GM21786 (cell line): ENCODE measurements around the gene LIN37.
"Not testable (repeated sequence)": the region's sequence is repeated elsewhere in the genome, so short reads cannot be mapped to it uniquely, and the experiment has no call there.

Source experiments
- ATAC-seq: cut with Tn5 transposase; IDR thresholded peaks from one replicate; pipeline ENCODE4 v1.9.1; 2021; ENCODE audit not compliant: unreplicated experiment

Gene LIN37

GRCh38 chr19:35772362-35772761 is 24.0 kb downstream of the LIN37 start:
- ATAC-seq, result not testable (repeated sequence)

DNA sequence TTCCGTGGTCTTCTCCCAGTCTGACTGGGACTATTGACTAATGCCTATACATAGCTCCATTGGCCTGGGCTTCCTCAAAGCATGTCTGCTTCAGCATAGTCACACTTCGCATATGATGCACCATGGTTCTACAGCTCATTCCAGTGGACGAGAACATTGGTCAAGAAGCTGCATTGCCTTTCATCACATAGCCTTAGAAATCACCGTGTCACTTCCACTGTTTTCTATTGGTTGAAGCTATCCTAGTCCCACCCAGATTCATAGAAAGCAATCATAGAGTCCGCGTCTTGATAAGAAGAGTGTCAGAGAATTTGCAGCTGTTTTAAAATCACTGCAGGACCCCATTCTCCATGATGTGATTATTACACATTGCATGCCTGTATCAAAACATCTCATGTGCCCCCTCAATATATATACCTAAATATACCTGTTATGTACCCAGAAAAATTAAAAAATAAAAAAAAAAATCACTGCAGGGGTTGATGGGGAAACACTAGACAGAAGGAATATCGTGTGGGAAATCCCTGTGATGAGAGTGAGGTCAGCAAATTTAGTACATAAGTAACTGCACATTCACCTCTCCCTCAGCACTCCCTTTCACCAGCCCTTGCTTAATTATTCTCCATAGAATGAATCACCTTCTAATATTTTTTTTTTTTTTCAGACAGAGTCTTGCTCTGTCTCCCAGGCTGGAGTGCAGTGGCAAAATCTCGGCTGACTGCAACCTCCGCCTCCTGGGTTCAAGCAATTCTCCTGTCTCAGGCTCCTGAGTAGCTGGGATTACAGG is 24.8 kb downstream of the LIN37 start:
- ATAC-seq, result no peak

DNA sequence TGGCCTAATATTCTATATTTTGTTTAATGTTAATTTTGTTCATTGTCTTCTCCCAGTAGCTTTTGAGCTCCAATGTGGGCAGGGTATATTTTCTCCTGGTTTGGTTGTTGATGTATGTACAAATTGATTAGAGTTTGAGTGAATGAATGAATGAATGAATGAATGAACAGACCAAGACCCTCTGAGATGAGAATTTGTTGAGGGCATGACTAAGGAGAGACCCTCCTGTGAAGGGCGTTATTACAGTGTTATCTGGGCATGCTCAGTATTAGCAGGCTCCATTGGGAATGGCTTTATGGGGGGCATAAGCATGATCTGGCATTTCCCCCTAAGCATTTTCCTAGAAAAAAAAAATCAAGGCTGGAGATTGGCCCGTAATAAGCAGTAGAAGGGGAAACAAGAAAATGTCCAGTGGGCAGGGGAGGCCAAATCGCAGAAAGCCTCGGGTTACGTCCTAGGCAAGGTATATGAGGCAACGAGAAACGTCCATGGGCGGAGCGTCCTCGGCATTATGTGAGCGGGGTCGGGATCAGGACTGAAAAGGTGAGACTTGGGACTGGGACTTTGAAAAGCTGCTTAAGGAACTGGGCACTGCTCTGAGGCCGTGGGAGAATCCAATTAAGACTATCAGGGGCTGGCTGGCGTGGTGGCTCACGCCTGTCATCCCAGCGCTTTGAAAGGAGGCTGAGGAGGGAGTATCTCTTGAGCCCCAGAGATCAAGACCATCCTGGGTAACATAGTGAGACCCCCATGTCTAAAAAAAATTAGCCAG is 26.1 kb downstream of the LIN37 start:
- ATAC-seq, result no peak

DNA sequence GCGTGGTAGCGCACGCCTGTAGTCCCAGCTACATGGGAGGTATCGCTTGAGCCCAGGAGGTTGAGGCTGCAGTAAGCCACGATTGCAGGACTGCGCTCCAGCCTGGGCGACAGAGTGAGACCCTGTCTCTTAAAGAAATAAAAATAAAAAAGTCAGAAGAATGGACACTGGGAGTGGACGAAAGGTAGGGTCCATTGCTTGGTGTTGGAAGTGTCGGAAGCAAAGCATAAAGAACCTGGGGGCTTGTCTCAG is 26.6 kb downstream of the LIN37 start:
- no peak for ATAC-seq

DNA sequence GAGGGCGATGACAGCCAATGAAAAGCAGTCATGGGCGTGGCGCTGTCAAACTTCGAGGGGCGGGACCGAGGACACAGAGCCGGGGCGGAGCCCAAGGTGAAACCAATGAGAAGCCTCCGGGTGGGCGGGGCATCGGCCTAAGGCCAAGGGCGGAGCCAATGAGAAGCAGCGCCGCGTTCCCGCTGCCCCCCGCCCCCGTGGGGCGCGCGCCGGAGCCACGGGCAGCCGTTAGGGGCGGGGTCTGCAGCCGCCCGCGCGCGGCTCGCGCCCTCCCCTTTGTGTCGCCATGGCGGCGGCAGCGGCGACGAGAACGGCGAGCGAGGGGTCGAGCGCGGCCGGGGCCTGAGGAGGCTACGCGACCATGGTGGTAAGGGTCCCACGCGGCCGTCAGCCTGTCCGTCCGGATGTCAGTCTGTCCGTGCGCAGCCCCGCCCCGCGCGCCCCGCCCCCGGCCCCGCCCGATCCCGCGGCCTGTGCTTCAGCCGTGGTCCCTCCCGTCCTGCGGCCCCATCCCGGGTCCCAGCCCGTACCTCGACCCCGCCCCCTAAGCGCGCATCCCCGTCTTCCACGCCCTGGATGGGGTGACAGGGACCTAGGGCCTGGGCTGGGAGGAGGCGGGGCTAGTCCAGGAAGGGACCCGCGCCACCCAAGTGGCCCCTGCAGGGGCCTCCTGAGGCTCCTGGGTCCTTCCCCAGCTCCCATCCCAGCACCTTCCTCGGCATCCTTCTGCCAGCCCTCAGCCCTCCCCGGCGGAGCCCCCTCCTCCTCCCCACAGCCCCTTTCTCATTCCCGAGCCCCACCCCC is 27.1 kb downstream of the LIN37 start, which contains the start of gene ARHGAP33:
ARHGAP33 (plus strand) TSS at position 267 of the 804 bp plus-strand sequence; CDS start at position 362, 95 bp downstream.
- peak; percentile 94 for ATAC-seq

DNA sequence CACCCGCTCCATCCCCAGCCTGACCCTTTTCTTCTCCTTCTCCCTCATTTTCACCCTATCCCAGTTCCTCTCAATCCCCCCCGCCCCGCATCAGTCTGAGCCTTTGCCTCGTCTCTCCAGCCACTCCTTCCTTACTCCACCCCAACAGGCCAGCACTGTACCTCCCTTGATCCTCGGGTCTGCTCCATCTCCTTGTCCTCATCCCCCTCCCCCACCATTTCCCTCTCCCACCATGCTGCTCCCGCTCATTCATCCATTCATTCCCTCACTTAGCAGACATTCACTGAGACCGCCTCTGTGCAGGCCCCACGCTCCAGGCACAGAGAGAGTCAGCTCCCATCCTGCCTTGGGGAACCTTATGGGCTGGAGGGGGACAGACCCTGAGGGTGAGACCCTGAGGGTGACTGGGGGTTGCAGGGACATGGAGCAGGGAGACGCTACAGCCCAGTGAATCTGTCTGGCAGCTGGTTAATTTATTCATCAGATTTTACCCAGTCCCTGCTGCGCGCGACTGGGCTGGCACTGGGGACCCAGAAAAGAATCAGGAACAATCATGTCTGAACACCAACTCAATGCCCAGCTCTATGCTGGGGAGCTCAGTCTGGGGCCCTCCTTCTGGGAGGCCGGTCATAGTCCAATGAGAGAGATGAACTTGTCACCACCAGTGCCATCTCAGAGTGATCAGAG is 27.9 kb downstream of the LIN37 start:
- ATAC-seq, result no peak

DNA sequence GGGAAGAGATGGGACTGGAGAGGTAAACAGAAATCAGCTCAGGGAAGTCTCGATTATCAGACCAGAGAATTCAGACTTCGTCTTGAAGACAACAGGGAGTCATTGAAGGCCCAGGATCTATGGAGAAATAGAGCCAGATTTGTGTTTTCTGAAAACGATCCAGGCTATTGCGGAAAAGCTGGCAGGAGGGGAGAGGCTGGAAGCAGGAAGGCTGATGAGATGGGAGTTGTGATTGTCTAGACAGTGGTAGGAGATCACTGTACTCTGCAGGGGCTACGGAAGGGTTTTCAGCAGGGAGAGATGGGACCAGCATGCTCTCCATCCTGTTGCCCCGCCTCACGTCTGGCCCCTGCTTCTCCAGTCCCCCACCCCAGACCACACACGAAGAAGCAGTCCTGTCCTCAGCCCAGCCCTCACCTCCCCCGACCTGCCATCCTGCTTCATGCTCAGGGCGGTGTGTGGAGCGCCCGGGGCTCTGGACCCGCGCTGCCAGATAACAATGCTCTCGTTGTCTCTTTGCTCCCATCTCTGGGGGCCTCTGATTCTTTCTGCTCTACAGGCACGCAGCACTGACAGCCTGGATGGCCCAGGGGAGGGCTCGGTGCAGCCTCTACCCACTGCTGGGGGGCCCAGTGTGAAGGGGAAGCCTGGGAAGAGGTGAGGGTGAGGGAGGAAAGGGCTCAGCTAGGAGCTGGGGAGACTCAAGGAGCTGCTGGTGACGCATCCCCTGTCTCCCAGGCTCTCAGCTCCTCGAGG is 28.9 kb downstream of the LIN37 start:
- ATAC-seq, result no peak

DNA sequence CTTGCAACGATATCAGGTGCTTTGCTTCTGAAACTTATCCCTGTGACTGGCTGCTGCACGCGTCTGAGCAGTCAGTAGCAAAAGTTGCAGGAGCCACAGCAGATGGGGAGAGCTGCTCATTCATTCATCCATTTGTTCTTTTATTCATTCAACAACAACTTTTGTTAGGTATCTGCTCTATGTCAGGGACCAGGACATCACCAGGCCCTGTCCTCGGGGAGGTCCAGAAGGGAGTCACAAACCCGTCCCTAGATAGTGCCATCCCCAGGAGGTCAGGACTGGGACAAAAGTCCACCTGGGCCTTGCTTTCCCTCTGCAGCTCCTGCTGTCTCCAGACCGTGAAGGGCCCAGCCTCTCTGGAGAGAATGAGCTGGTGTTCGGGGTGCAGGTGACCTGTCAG is 29.6 kb downstream of the LIN37 start:
- ATAC-seq, result no peak

DNA sequence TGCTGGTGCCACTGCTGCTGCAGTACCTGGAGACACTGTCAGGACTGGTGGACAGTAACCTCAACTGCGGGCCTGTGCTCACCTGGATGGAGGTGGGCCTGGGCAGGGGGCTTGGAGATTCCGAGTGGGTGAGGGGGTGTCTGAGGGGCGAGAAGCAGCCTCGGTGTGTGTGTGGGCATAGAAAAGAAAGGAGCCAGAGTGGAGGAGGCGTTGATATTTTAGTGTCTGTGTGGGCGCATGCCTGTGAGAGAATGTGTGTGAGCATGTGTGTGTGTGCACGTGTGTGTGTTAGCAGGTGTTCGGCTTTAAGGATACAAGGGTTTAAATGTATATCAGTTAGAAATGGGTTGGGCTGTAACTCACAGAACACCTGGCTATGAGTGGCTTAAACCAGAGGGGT is 30.7 kb downstream of the LIN37 start:
- no peak for ATAC-seq

DNA sequence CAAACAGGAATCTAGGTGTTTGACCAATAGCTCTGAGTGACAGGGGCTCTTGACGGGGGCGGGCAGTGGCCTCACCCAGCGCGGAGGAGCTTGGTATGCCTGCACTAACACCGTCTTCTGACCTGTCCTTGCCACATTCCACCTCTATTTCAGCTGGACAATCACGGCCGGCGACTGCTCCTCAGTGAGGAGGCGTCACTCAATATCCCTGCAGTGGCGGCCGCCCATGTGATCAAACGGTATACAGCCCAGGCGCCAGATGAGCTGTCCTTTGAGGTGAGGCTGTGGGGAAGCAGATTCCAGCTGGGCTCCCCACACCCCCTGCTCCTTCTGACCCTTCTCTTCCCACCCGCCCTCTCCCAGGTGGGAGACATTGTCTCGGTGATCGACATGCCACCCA is 31.7 kb downstream of the LIN37 start:
- ATAC-seq, result no peak

GRCh38 chr19:35780717-35781116 is 32.3 kb downstream of the LIN37 start:
- ATAC-seq, result no peak

GRCh38 chr19:35781650-35782049 is 33.3 kb downstream of the LIN37 start:
- no peak for ATAC-seq

- ATAC-seq, result no peak
Measured at GRCh38 chr19:35782589-35782988, 34.2 kb downstream of the LIN37 start.

DNA sequence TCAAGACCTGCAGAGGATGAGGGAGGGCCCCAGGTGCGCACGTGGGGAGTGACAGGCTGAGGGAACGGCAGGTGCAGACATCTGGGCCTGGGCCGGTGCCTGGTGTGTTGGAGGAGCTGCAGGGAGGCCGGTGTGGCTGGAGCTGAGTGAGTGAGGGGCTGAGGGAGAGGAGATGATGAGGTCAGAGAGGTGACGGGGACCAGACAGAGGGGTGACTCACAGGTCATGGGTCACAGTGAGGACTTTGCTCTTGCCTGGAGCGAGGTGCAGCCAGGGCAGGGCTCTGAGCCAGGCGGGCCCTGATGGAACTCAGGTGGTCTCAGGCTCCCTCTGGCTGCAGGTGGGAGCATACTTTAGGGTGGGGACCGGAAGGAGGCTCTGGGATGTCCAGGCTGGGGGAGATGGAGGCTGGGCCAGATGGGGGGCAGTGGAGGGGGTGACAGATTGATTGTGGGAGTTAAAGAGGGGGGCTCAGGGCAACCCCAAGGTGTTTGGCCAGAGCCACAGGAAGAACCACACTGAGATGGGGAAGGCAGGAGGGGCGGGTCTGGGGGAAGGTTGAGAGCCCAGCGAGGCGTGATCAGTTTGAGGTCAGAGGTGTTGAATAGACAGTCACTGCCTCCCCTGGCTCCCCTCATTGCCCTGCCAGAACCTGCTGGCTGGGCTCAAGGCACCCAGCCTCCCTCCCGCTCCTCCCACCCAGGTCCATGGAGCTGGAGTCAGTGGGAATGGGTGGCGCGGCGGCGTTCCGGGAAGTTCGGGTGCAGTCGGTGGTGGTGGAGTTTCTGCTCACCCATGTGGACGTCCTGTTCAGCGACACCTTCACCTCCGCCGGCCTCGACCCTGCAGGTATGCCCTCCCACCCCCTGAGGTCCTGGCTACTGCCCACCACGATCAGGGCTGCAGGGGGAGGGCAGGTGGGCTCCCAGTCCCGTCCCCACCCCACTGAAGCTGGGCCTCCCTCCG is 35.4 kb downstream of the LIN37 start:
- ATAC-seq, result no peak

GRCh38 chr19:35784503-35785338 is 36.3 kb downstream of the LIN37 start:
- ATAC-seq, result no peak

DNA sequence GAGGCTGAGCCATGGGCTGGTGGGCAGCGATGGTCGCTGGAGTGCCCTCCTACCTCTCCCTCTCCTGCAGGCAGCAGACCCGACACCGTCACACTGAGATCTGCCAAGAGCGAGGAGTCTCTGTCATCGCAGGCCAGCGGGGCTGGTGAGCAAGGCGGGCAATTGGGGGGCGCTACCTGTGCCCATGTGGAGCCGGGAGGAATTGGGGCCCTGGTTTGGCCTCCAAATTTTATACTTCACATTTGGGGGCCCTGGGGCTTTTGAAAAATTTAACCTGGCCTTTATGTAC is 36.9 kb downstream of the LIN37 start:
- ATAC-seq, result no peak

- no peak for ATAC-seq
Measured at GRCh38 chr19:35786299-35787160, 38.2 kb downstream of the LIN37 start.
